Activated T-helper 2 cell treated with anti-CD3 and anti-CD28 coated beads, Interferon-gamma antibody, Interleukin-2, Interleukin-4, amounts not matched to agents 10 μg/mL and 5 μg/mL and 100 μg/mL, durations not matched to agents 14 hours and 24 hours and 36 hours (primary cell): ENCODE data around the gene PTPRJ. TPM values are rescaled to one million over a fixed set of nuclear protein-coding genes. Genes with fewer than 3 reads are reported as not detected.

Experiments
- DNase-seq: peaks from one replicate; pipeline ENCODE4 v3.0.0; 2021; ENCODE audit warnings: low spot score
- H3K27ac Mint-ChIP-seq: one replicate; pipeline ENCODE4 v1.8.0; 2021; ENCODE audit warnings: mixed read lengths
- H3K27me3 Mint-ChIP-seq: one replicate; pipeline ENCODE4 v1.8.0; 2021; ENCODE audit warnings: low read depth, mixed read lengths
- H3K36me3 Mint-ChIP-seq: one replicate; pipeline ENCODE4 v1.8.0; 2021; ENCODE audit warnings: low read depth, mixed read lengths
- H3K4me1 Mint-ChIP-seq: one replicate; pipeline ENCODE4 v1.8.0; 2021; ENCODE audit warnings: low read depth, mixed read lengths
- H3K4me3 Mint-ChIP-seq: one replicate; pipeline ENCODE4 v1.8.0; 2021; ENCODE audit warnings: low read depth, mild to moderate bottlenecking, moderate library complexity, mixed read lengths
- H3K9me3 Mint-ChIP-seq: one replicate; pipeline ENCODE4 v1.8.0; 2021; ENCODE audit warnings: mixed read lengths
- intact Hi-C: fragments of 100-400 bp; cut with micrococcal nuclease; formaldehyde crosslinking; loops from one replicate; pipeline ENCODE4 v1.15.1; 2023
- total RNA-seq: library from RNA; stranded (reverse); gene quantifications from 2 replicates; pipeline ENCODE4 v1.2.3, GENCODE V29; 2022

Gene PTPRJ
- total RNA-seq, 1 donor from 2014 or later: 50.9 TPM

- H3K4me3 Mint-ChIP-seq: peak overlapping the region; percentile 59
These were observed 24.8 kb downstream of the PTPRJ start for GRCh38 chr11:48005136-48005535.

DNA sequence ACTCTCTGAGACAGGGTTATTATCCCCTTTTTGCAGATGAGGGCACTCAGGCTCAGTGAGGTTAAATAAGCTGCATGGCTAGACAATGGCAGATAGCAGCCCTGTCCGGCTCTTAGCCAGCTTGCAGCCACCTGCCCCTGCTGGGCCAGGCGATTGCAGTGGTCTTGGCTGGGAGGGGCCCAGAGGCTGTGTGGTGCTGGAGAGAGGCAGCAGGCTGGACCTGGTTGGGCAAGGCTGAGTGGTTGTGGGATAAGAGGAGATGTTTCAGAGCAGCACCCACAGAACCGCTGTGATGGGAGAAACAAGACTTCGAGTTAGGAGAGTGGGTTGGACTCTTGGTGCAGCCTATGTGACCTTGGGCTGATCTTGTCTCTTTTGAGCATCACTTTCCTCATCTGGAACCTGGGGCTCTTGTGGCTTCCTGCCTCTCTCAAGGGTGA is 25.5 kb downstream of the PTPRJ start:
- H3K4me1 Mint-ChIP-seq: peaks cover 63% of the 10 kb centered on the region
- H3K9me3 Mint-ChIP-seq: no peaks in the 10 kb centered on the region
- no peak for DNase-seq
- H3K36me3 Mint-ChIP-seq: peaks cover 18% of the 10 kb centered on the region
- intact Hi-C loops: loop anchor here (1.0 to 10.0 kb wide), 8 partner anchors 13 to 739 kb away; partner anchors contain the start of gene NUP160
- H3K4me3 Mint-ChIP-seq: peak overlapping the region; percentile 59
- peak overlapping the region; percentile 98 for H3K27ac Mint-ChIP-seq
- H3K27me3 Mint-ChIP-seq: no peaks in the 10 kb centered on the region

More at GRCh38 chr11:48005136-48005535, 24.8 kb downstream of the PTPRJ start:
- peak overlapping the region; percentile 98 for H3K27ac Mint-ChIP-seq
- intact Hi-C loops: loop anchor here (5.0 to 10.0 kb wide), 4 partner anchors 70 to 738 kb away; partner anchors contain the start of gene NUP160
- H3K27me3 Mint-ChIP-seq: no peaks in the 10 kb centered on the region
- H3K4me1 Mint-ChIP-seq: peaks cover 68% of the 10 kb centered on the region
- no peaks in the 10 kb centered on the region for H3K9me3 Mint-ChIP-seq
- H3K36me3 Mint-ChIP-seq: peaks cover 21% of the 10 kb centered on the region
- no peak for DNase-seq

DNA sequence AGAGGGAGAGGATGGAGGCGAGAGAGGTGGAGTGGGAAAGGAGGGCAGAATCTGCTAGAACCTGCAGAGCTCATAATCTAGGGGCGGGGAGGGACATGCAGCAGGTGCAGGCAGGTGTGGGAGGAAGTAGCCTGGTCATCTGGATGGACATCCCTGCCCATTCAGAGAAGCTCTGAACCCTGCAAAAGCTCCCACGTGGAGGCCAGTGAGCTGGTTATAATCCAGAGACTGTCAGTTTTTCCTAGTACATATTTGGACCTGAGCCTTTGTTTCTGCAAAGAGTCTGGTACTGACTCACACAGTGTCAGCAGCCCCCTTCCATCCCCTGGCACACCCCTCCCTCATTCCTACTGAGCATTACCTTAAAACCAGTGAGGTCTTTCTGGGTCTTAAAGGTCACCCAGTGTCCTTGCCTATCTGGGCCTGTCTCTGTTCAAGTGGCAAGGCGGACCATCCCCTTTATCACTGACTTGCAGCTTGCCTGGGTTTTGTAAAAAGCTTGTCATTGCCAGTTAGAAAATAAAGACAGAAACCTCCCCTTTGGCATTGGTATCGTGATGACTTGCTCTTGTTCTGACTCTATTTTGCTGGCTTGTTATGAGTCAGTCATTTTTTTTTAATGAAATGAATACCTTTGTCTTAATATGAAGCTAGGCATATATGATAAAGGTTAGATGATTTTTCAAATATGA is 26.1 kb downstream of the PTPRJ start:
- peak; percentile 53 for DNase-seq
- peaks cover 19% of the 10 kb centered on the region for H3K36me3 Mint-ChIP-seq
- H3K4me3 Mint-ChIP-seq: peak overlapping the region; percentile 59
- H3K4me1 Mint-ChIP-seq: peaks cover 62% of the 10 kb centered on the region
- H3K27me3 Mint-ChIP-seq: no peaks in the 10 kb centered on the region
- H3K9me3 Mint-ChIP-seq: no peaks in the 10 kb centered on the region
- H3K27ac Mint-ChIP-seq: peak overlapping the region; percentile 98
- intact Hi-C loops: loop anchor here (1.0 to 10.0 kb wide), 8 partner anchors 13 to 739 kb away; partner anchors contain the start of gene NUP160

DNA sequence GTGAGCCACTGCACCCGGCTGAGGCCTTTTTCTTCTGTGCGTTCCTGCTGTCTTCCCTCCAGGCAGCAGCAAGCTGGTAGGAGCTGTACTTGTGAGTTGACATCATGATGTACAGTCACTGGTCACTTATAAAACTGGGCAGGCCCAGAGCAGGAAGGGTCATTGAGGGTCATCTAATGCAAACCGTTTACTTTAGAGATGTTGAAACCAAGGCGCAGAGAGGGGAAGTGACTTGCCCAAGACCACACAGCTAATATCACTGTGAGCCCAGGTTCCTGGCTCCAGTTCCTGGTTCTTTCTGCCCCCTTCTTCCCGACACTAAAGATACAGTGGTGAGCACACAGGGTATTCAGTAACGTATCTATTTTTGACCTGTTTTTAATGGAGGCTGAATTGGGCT is 27.3 kb downstream of the PTPRJ start:
- no peaks in the 10 kb centered on the region for H3K27me3 Mint-ChIP-seq
- peaks cover 66% of the 10 kb centered on the region for H3K4me1 Mint-ChIP-seq
- peaks cover 14% of the 10 kb centered on the region for H3K36me3 Mint-ChIP-seq

GRCh38 chr11:48008951-48009270 is 28.6 kb downstream of the PTPRJ start:
- Mint-ChIP-seq H3K4me3 (peak overlapping the region; percentile 34), H3K36me3 (peaks cover 24% of the 10 kb centered on the region), H3K4me1 (peaks cover 75% of the 10 kb centered on the region), H3K27ac (peak overlapping the region; percentile 92), H3K27me3 (no peaks in the 10 kb centered on the region), H3K9me3 (no peaks in the 10 kb centered on the region)
- intact Hi-C loops: loop anchor here (1.0 to 10.0 kb wide), 6 partner anchors 8 to 742 kb away; partner anchors contain the start of gene NUP160
- peak; percentile 46 for DNase-seq

More for the DNA sequence above, 27.3 kb downstream of the PTPRJ start:
- DNase-seq: no peak
- Mint-ChIP-seq H3K9me3 (no peaks in the 10 kb centered on the region), H3K4me3 (no peak overlapping the region), H3K27ac (peak overlapping the region; percentile 98)
- intact Hi-C loops: loop anchor here (5.0 to 10.0 kb wide), 4 partner anchors 73 to 740 kb away; partner anchors contain the start of gene NUP160

- H3K4me3 Mint-ChIP-seq: peak overlapping the region; percentile 42
- peaks cover 75% of the 10 kb centered on the region for H3K4me1 Mint-ChIP-seq
- H3K9me3 Mint-ChIP-seq: no peaks in the 10 kb centered on the region
- intact Hi-C loops: loop anchor here (5.0 kb wide), 2 partner anchors 214 to 244 kb away; partner anchors contain the start of gene FNBP4
- H3K27me3 Mint-ChIP-seq: no peaks in the 10 kb centered on the region
- DNase-seq: no peak
- H3K36me3 Mint-ChIP-seq: peaks cover 41% of the 10 kb centered on the region
- peak overlapping the region; percentile 97 for H3K27ac Mint-ChIP-seq
These were observed 30.9 kb downstream of the PTPRJ start for GRCh38 chr11:48011102-48011797.

- H3K36me3 Mint-ChIP-seq: peaks cover 43% of the 10 kb centered on the region
- peak overlapping the region; percentile 97 for H3K27ac Mint-ChIP-seq
- H3K27me3 Mint-ChIP-seq: no peaks in the 10 kb centered on the region
- no peaks in the 10 kb centered on the region for H3K9me3 Mint-ChIP-seq
- intact Hi-C loops: loop anchor here (2.0 to 5.0 kb wide), 3 partner anchors 43 to 245 kb away; partner anchors contain the start of gene FNBP4
- peak overlapping the region; percentile 28 for H3K4me3 Mint-ChIP-seq
- H3K4me1 Mint-ChIP-seq: peaks cover 74% of the 10 kb centered on the region
- DNase-seq: no peak
These were observed 31.5 kb downstream of the PTPRJ start for GRCh38 chr11:48011798-48012391.

- Mint-ChIP-seq H3K9me3 (no peaks in the 10 kb centered on the region), H3K4me1 (peaks cover 82% of the 10 kb centered on the region), H3K36me3 (peaks cover 41% of the 10 kb centered on the region), H3K27me3 (no peaks in the 10 kb centered on the region), H3K27ac (peak overlapping the region; percentile 97), H3K4me3 (peak overlapping the region; percentile 61)
- DNase-seq: no peak
- intact Hi-C loops: loop anchor here (1.0 to 5.0 kb wide), 4 partner anchors 12 to 246 kb away; partner anchors contain the start of gene FNBP4
These were observed 33.0 kb downstream of the PTPRJ start for GRCh38 chr11:48013269-48013901.

DNA sequence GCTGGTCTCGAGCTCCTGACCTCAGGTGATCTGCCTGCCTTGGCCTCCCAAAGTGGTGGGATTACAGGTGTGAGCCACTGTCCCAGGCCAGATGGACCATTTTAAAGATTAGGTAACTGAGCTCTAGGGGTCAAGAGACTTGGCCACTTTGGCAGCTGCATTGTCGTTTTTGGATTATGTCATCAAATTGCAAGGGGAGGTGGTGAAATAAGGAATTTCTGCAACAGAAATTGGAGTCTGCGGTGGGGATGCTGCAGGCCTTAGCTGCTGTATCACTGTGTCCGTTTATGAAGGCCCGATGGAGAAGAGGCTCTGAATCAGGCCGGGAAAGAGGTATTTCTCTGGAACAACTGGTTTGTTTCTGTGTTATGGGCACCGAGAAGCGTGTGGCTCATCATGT is 34.6 kb downstream of the PTPRJ start:
- intact Hi-C loops: loop anchor here (5.0 kb wide), 3 partner anchors 33 to 248 kb away; partner anchors contain the start of genes FNBP4 and PTPRJ
- Mint-ChIP-seq H3K27me3 (no peaks in the 10 kb centered on the region), H3K4me1 (peaks cover 85% of the 10 kb centered on the region)

DNA sequence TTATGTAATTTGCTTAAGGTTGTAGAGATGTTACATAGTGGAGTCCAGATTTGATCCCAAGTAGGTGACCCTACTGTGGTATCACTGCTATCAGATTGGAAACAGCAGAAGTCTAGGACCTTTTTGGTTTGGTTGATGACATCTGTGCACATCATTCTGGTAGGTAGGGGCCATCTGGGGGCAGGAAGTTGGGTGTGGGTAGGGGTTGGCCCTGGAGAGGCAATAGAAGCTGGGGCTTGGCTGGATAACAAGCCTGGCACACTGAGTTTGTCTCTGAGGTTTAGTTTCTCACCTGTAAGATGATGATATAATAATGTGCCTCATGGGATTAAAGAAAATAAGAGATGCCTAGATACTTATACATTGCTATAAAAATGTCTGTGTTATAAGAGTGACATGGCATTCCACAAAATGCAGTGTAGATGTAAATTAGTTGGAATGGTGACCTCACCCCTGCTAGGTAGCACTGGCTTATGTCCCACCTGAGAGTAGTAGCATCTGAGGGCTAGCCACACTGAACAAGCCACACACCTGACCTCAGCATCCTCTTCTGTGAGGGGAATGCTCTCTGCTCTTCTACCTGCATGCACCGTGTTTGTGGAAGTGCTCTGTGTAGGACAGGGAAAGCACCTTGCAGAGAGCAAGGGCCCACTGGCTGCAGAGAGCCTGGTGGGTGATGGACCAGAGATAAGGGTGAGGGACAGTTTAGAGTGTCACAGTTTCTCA is 36.9 kb downstream of the PTPRJ start:
- intact Hi-C loops: loop anchor here (5.0 kb wide), 1 partner anchor 35 kb away; the partner anchor contains the start of gene PTPRJ
- peak overlapping the region; percentile 46 for H3K4me3 Mint-ChIP-seq
- peaks cover 50% of the 10 kb centered on the region for H3K36me3 Mint-ChIP-seq
- no peaks in the 10 kb centered on the region for H3K27me3 Mint-ChIP-seq
- no peaks in the 10 kb centered on the region for H3K9me3 Mint-ChIP-seq
- DNase-seq: no peak
- peak overlapping the region; percentile 89 for H3K27ac Mint-ChIP-seq
- peaks cover 84% of the 10 kb centered on the region for H3K4me1 Mint-ChIP-seq

More for the DNA sequence above, 34.6 kb downstream of the PTPRJ start:
- peak overlapping the region; percentile 78 for H3K27ac Mint-ChIP-seq
- peaks cover 39% of the 10 kb centered on the region for H3K36me3 Mint-ChIP-seq
- H3K9me3 Mint-ChIP-seq: no peaks in the 10 kb centered on the region
- H3K4me3 Mint-ChIP-seq: no peak overlapping the region
- no peak for DNase-seq

GRCh38 chr11:48017831-48018527 is 37.6 kb downstream of the PTPRJ start:
- H3K4me3 Mint-ChIP-seq: peak overlapping the region; percentile 46

More at GRCh38 chr11:48017831-48018527, 37.6 kb downstream of the PTPRJ start:
- Mint-ChIP-seq H3K27ac (peak overlapping the region; percentile 89), H3K9me3 (no peaks in the 10 kb centered on the region), H3K36me3 (peaks cover 56% of the 10 kb centered on the region), H3K4me1 (peaks cover 83% of the 10 kb centered on the region), H3K27me3 (no peaks in the 10 kb centered on the region)
- intact Hi-C loops: loop anchor here (5.0 kb wide), 1 partner anchor 36 kb away; the partner anchor contains the start of gene PTPRJ
- DNase-seq: no peak
